Measurements from ENCODE around the gene DLG4.

DNA sequence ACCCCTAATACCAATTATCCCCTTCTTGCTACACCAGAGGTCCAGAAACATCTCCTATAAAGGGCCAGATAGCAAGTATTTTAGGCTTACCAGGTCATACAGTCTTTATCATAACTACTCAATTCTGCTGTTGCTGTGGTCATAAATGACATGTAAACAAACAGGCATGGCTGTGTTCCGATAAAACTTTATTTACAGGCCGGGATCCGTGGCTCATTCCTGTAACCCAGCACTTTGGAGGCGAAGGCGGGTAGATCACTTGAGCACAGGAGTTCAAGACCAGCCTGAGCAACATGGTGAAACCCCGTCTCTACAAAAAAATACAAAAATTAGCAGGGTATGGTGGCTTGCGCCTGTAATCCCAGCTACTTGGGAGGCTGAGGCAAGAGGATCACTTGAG lies 52.8 kb downstream of the DLG4 start:
- TF ChIP-seq, protein P1, sequence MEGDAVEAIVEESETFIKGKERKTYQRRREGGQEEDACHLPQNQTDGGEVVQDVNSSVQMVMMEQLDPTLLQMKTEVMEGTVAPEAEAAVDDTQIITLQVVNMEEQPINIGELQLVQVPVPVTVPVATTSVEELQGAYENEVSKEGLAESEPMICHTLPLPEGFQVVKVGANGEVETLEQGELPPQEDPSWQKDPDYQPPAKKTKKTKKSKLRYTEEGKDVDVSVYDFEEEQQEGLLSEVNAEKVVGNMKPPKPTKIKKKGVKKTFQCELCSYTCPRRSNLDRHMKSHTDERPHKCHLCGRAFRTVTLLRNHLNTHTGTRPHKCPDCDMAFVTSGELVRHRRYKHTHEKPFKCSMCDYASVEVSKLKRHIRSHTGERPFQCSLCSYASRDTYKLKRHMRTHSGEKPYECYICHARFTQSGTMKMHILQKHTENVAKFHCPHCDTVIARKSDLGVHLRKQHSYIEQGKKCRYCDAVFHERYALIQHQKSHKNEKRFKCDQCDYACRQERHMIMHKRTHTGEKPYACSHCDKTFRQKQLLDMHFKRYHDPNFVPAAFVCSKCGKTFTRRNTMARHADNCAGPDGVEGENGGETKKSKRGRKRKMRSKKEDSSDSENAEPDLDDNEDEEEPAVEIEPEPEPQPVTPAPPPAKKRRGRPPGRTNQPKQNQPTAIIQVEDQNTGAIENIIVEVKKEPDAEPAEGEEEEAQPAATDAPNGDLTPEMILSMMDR (conservative IDR thresholded peaks at IDR 0.05 in 1 of 2, IDR thresholded peaks at IDR 0.05 in 1 of 2; ENCODE audit: extremely low read depth in 1 of 2, insufficient read depth in 1 of 2, low read depth in 1 of 2, low read length in 2 of 2), result no peak
- TF ChIP-seq EZH2 (IDR thresholded peaks at IDR 0.05; ENCODE audit: borderline replicate concordance, low read length), result no peak

Data from mammary epithelial cell (primary cell).